Panc1 (cell line): ENCODE measurements around the gene ACKR2. TPM values are rescaled to one million over a fixed set of nuclear protein-coding genes. Genes with fewer than 3 reads are reported as not detected.

Source experiments
- ATAC-seq: fragments of 200-7000 bp; cut with Tn5 transposase; 2 replicates; pipeline ENCODE4 v1.9.1; 2020; ENCODE audit warnings: mild to moderate bottlenecking, moderate library complexity
- BruUV-seq: library from RNA; stranded (reverse); fragments of 400-500 nt; replicated peaks from 2 replicates; lab custom pipeline; 2021; lab: Mats Ljungman, UMichigan
- CTCF ChIA-PET: fragments of 300-600 bp; sonication (Branson Sonifier 250); formaldehyde crosslinking; loops from one replicate; lab custom pipeline; 2022; ENCODE audit warnings: antibody characterized with exemption; lab: Charles Lee
- POLR2A ChIA-PET: fragments of 300-600 bp; sonication (Branson Sonifier 250); formaldehyde crosslinking; loops from one replicate; lab custom pipeline; 2022; ENCODE audit warnings: antibody characterized with exemption; lab: Charles Lee
- DNase-seq: peaks from one replicate; pipeline ENCODE4 v3.0.0-alpha.2; 2010; ENCODE audit warnings: low read depth, low spot score
- H3K27ac ChIP-seq: 2 replicates; pipeline ENCODE4 v1.5.1; 2011; ENCODE audit warnings: mild to moderate bottlenecking, low read length, inconsistent platforms
- H3K27me3 ChIP-seq: fragments of 200-500 bp; sonication (Bioruptor generic); 2 replicates; pipeline ENCODE4 v1.6.0; 2014; ENCODE audit warnings: low read length, inconsistent platforms; ENCODE audit not compliant: control insufficient read depth, insufficient read depth
- H3K36me3 ChIP-seq: fragments of 200-500 bp; sonication (Bioruptor generic); 2 replicates; pipeline ENCODE4 v1.5.1; 2014; ENCODE audit warnings: inconsistent platforms, mild to moderate bottlenecking, low read length, moderate library complexity; ENCODE audit not compliant: control insufficient read depth, insufficient read depth
- H3K4me1 ChIP-seq: 2 replicates; pipeline ENCODE4 v1.5.1; 2011; ENCODE audit warnings: inconsistent platforms, mild to moderate bottlenecking, low read length, moderate library complexity; ENCODE audit not compliant: control insufficient read depth, insufficient read depth
- H3K4me3 ChIP-seq, 2 experiments: 2 replicates each; pipeline ENCODE4 v1.5.1; 2011 to 2012; ENCODE audit warnings: low read depth in 2 of 2, low read length in 2 of 2, mild to moderate bottlenecking in 2 of 2, inconsistent platforms in 1 of 2, moderate library complexity in 1 of 2
- H3K9me3 ChIP-seq: fragments of 200-500 bp; sonication (Bioruptor generic); 2 replicates; pipeline ENCODE4 v1.5.1; 2014; ENCODE audit warnings: low read depth, mild to moderate bottlenecking, inconsistent platforms, low read length, moderate library complexity; ENCODE audit not compliant: control insufficient read depth, insufficient read depth
- POLR2AphosphoS5 ChIP-seq: IDR thresholded peaks from 2 replicates; pipeline ENCODE4 v1.6.1; 2012; ENCODE audit warnings: mild to moderate bottlenecking, low read depth, low read length, moderate library complexity
- SIN3A ChIP-seq: IDR thresholded peaks from 2 replicates; pipeline ENCODE4 v1.6.1; 2012; ENCODE audit warnings: low read depth, mild to moderate bottlenecking, low read length, moderate library complexity, borderline replicate concordance; ENCODE audit not compliant: insufficient read depth
- TCF7L2 ChIP-seq: IDR thresholded peaks from 2 replicates; pipeline ENCODE4 v1.6.1; 2011; ENCODE audit warnings: mild to moderate bottlenecking, low read depth, low read length, inconsistent platforms
- in situ Hi-C: cut with HindIII; loops from 2 replicates; pipeline ENCODE4 v1.10.0; 2016; ENCODE audit warnings: low sequenced_read_pairs, low pct_unique_long_range_greater_than_20kb
- intact Hi-C: fragments of 100-400 bp; cut with micrococcal nuclease; formaldehyde crosslinking; loops from one replicate; pipeline ENCODE4 v1.10.0; 2022; ENCODE audit not compliant: unreplicated experiment
- total RNA-seq: library from RNA; stranded (reverse); gene quantifications from one replicate; pipeline ENCODE4 v1.2.1, GENCODE V29; 2021; ENCODE audit not compliant: unreplicated experiment
- TF ChIP-seq, protein P1 (sequence below): fragments of 450-650 bp; IDR thresholded peaks from 2 replicates; pipeline ENCODE4 v1.5.1; 2017; ENCODE audit warnings: mild to moderate bottlenecking
- TF ChIP-seq, protein P2 (sequence below), 2 experiments: IDR thresholded peaks; 2 replicates each; pipeline ENCODE4 v1.6.1; 2011 to 2012; ENCODE audit warnings: low read depth in 2 of 2, control low read depth in 1 of 2, low read length in 1 of 2, mild to moderate bottlenecking in 1 of 2, moderate library complexity in 1 of 2; ENCODE audit not compliant: insufficient read depth in 1 of 2

ACKR2 gene
- total RNA-seq, 1 experiment from 2014 or later = not detected

DNA sequence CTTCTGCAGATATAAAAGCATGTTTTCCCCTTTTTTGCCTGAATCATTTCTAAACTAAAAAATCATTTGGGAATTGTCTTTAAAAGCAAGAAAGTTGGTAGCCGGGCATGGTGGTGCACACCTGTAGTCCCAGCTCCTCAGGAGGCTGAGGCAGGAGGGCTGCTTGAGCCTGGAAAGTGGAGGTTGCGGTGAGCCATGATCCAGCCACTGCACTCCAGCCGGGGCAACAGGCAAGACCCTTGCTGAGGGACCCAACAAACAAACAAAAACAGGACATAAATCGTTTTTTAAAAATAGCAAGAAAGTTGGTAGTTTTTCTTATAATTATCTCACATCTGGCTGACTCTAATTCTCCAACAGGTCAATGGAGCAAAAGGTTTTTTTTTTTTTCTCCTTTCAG is 7.5 kb upstream of the ACKR2 start:
- ChIA-PET POLR2A (no interaction called here), CTCF (no interaction called here)
- H3K4me1 ChIP-seq = peaks cover 7% of the 10 kb centered on the region
- no peak overlapping the region for H3K4me3 ChIP-seq
- no peaks in the 10 kb centered on the region for H3K9me3 ChIP-seq
- in situ Hi-C loops (no loop called here), intact Hi-C loops (no loop called here)
- BruUV-seq = no TSS peak
- H3K36me3 ChIP-seq = peaks cover 9% of the 10 kb centered on the region; the same call in 1 of the 2 replicates
- H3K27me3 ChIP-seq = no peaks in the 10 kb centered on the region
- DNase-seq (no peak), ATAC-seq (no peak)
- TF ChIP-seq TCF7L2 (no peak), POLR2AphosphoS5 (no peak), SIN3A (no peak)
- TF ChIP-seq, protein P1, sequence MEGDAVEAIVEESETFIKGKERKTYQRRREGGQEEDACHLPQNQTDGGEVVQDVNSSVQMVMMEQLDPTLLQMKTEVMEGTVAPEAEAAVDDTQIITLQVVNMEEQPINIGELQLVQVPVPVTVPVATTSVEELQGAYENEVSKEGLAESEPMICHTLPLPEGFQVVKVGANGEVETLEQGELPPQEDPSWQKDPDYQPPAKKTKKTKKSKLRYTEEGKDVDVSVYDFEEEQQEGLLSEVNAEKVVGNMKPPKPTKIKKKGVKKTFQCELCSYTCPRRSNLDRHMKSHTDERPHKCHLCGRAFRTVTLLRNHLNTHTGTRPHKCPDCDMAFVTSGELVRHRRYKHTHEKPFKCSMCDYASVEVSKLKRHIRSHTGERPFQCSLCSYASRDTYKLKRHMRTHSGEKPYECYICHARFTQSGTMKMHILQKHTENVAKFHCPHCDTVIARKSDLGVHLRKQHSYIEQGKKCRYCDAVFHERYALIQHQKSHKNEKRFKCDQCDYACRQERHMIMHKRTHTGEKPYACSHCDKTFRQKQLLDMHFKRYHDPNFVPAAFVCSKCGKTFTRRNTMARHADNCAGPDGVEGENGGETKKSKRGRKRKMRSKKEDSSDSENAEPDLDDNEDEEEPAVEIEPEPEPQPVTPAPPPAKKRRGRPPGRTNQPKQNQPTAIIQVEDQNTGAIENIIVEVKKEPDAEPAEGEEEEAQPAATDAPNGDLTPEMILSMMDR = no peak
- TF ChIP-seq, protein P2, sequence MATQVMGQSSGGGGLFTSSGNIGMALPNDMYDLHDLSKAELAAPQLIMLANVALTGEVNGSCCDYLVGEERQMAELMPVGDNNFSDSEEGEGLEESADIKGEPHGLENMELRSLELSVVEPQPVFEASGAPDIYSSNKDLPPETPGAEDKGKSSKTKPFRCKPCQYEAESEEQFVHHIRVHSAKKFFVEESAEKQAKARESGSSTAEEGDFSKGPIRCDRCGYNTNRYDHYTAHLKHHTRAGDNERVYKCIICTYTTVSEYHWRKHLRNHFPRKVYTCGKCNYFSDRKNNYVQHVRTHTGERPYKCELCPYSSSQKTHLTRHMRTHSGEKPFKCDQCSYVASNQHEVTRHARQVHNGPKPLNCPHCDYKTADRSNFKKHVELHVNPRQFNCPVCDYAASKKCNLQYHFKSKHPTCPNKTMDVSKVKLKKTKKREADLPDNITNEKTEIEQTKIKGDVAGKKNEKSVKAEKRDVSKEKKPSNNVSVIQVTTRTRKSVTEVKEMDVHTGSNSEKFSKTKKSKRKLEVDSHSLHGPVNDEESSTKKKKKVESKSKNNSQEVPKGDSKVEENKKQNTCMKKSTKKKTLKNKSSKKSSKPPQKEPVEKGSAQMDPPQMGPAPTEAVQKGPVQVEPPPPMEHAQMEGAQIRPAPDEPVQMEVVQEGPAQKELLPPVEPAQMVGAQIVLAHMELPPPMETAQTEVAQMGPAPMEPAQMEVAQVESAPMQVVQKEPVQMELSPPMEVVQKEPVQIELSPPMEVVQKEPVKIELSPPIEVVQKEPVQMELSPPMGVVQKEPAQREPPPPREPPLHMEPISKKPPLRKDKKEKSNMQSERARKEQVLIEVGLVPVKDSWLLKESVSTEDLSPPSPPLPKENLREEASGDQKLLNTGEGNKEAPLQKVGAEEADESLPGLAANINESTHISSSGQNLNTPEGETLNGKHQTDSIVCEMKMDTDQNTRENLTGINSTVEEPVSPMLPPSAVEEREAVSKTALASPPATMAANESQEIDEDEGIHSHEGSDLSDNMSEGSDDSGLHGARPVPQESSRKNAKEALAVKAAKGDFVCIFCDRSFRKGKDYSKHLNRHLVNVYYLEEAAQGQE (IDR thresholded peaks at IDR 0.05; ENCODE audit: insufficient read depth in 1 of 2, low read depth in 2 of 2, low read length in 1 of 2) = no peak
- H3K27ac ChIP-seq = no peak overlapping the region

DNA sequence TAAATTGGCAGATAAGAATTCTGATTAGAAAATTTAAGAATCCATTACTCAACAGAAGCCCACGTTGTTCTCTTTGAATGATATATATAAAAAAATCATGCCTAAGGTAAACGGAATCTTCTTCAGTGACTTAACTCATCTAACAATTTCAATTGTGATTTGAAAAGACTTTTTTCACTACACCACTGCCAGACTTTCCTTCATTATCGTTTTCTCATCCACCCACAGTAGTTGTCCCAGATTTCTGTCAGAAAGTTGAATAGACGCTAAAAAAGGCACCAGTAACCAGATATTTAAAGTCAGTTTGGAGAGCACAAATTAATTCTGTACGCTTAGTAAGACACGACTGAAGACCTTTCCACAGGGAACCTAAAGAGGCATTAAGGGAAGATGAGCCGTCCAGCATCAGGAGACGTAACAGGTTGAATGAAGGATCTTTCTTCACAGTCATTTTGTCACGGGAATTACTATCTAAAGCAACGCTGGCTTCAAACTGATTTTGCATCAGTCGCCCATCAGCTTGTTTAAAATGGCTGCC is 6.3 kb upstream of the ACKR2 start:
- CTCF ChIA-PET = no interaction called here
- Histone ChIP-seq H3K27ac (peak overlapping the region; percentile 86), H3K4me3 (peak overlapping the region; percentile 79 to 86), H3K27me3 (no peaks in the 10 kb centered on the region; the same call in 1 of the 2 replicates), H3K4me1 (peaks cover 7% of the 10 kb centered on the region), H3K36me3 (peaks cover 9% of the 10 kb centered on the region; the same call in 1 of the 2 replicates), H3K9me3 (no peaks in the 10 kb centered on the region)
- POLR2A ChIA-PET = no interaction called here
- in situ Hi-C loops (no loop called here), intact Hi-C loops (no loop called here)
- ATAC-seq (no peak), DNase-seq (no peak)
- TF ChIP-seq SIN3A = no peak
- no TSS peak for BruUV-seq

DNA sequence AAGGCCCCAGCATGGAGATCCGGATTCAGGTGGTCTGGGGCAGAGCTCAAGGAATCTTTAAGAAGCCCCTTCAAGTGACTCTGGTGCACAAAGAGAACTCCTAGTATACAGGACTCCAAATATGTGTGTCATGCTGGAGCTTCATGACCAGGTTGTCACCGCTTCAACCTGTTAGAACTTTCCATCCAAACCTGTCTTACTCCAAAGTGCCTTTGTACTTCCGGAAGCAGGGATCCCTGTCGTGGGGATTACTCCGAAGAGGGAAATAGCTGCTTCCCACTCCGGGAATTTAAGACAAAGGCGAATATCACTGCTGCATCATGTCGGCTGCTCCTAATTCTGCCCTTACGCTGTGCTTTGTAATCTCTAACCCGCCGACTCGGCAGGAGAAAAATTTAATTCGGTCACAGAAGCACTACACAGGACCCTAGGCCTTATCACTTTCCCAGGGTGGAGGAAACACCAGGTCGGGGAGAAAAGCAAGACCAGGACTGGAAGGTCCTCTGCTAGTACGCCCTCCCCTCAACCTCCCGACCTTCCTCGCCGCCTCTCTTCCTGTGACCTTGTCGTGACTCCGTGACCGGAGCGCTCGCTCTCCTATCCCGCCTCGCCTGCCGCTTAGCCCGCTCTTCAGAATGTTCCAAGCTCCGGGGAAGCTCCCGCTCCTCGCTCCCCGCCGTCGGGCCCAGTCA is 5.7 kb upstream of the ACKR2 start:
- TF ChIP-seq POLR2AphosphoS5 = no peak
- TF ChIP-seq SIN3A = no peak
- TF ChIP-seq, protein P1 = no peak
- no peak for TF ChIP-seq TCF7L2
- ATAC-seq (peak; percentile 33), DNase-seq (no peak)
- intact Hi-C loops = no loop called here
- Histone ChIP-seq H3K27me3 (no peaks in the 10 kb centered on the region; the same call in 1 of the 2 replicates), H3K9me3 (no peaks in the 10 kb centered on the region), H3K36me3 (peaks cover 9% of the 10 kb centered on the region; the same call in 1 of the 2 replicates), H3K4me1 (peaks cover 7% of the 10 kb centered on the region), H3K4me3 (peak overlapping the region; percentile 79 to 86), H3K27ac (peak overlapping the region; percentile 86)
- BruUV-seq = TSS peak; percentile 68
- POLR2A ChIA-PET = no interaction called here
- CTCF ChIA-PET = no interaction called here
- in situ Hi-C loops = no loop called here
